K562 (cell line): ENCODE data around the gene CCDC7. TPM values are rescaled to one million over a fixed set of nuclear protein-coding genes. Genes with fewer than 3 reads are reported as not detected.

Experiments used
- DEAF1 ChIP-seq: fragments of 450-650 bp; formaldehyde crosslinking; IDR thresholded peaks from 2 replicates; pipeline ENCODE4 v1.4.0; 2020; ENCODE audit warnings: mild to moderate bottlenecking, moderate library complexity
- E2F5 ChIP-seq: sonication (generic); formaldehyde crosslinking; IDR thresholded peaks from 2 replicates; pipeline ENCODE4 v1.8.0; 2022; ENCODE audit warnings: mild to moderate bottlenecking, missing genetic modification reagents
- ETV1 ChIP-seq: fragments of 450-650 bp; conservative IDR thresholded peaks from 2 replicates; pipeline ENCODE4 v1.6.1; 2016; ENCODE audit warnings: missing genetic modification characterization, control low read depth, low read depth, missing compliant biosample characterization
- EZH2 ChIP-seq: IDR thresholded peaks from 2 replicates; pipeline ENCODE4 v1.6.1; 2012; ENCODE audit warnings: low read depth, mild to moderate bottlenecking, inconsistent platforms, low read length, borderline replicate concordance
- HDAC2 ChIP-seq: fragments of 450-650 bp; IDR thresholded peaks from 2 replicates; pipeline ENCODE4 v1.6.1; 2016; ENCODE audit warnings: mild to moderate bottlenecking
- KLF1 ChIP-seq: fragments of 450-650 bp; IDR thresholded peaks from 2 replicates; pipeline ENCODE4 v1.6.1; 2016; ENCODE audit warnings: missing genetic modification characterization, missing compliant biosample characterization
- NFE2 ChIP-seq: IDR thresholded peaks from 2 replicates; pipeline ENCODE4 v1.6.1; 2014; ENCODE audit warnings: antibody characterized with exemption, low read depth
- POLR2A ChIP-seq: fragments of 450-650 bp; conservative IDR thresholded peaks from 2 replicates; pipeline ENCODE4 v1.6.1; 2016
- REST ChIP-seq, 2 experiments: fragments of 450-650 bp; formaldehyde crosslinking in 1 of 2; IDR thresholded peaks; 2 replicates each; pipeline versions ENCODE4 v1.4.0 to v1.6.1; 2014 to 2020; ENCODE audit warnings: mild to moderate bottlenecking in 2 of 2, borderline replicate concordance in 1 of 2, low read depth in 1 of 2
- RHOXF2B ChIP-seq: fragments of 250-450 bp; sonication (Bioruptor Pico); conservative IDR thresholded peaks from 2 replicates; pipeline ENCODE4 v1.5.1; 2021
- SFPQ ChIP-seq: fragments of 200-400 bp; formaldehyde crosslinking; IDR thresholded peaks from 2 replicates; pipeline ENCODE4 v1.6.1; 2017; ENCODE audit warnings: mild to moderate bottlenecking, low read depth, low read length, moderate library complexity
- SP1 ChIP-seq: sonication (generic); formaldehyde crosslinking; IDR thresholded peaks from 2 replicates; pipeline ENCODE4 v1.8.1; 2022; ENCODE audit warnings: mild to moderate bottlenecking, missing genetic modification reagents
- SREBF2 ChIP-seq: sonication (generic); formaldehyde crosslinking; IDR thresholded peaks from 2 replicates; pipeline ENCODE4 v1.4.0; 2020; ENCODE audit warnings: mild to moderate bottlenecking, missing genetic modification reagents
- TAL1 ChIP-seq: fragments of 450-650 bp; IDR thresholded peaks from 2 replicates; pipeline ENCODE4 v1.6.1; 2016; ENCODE audit warnings: mild to moderate bottlenecking
- ZNF311 ChIP-seq: fragments of 250-450 bp; sonication (Bioruptor Pico); IDR thresholded peaks from 2 replicates; pipeline ENCODE4 v1.4.0; 2020; ENCODE audit warnings: mild to moderate bottlenecking, moderate library complexity
- polyA plus RNA-seq, 8 experiments: library from polyadenylated mRNA; depleted of rRNA in 4 of 8; stranded (reverse) in 5 of 8; unstranded in 3 of 8; fragments of >200 nt; fragmentation: Nextera tagmentation in 2 of 8; fragmentation: Illumina TruSeq in 1 of 8; extraction: Ambion mirVana in 2 of 8; extraction: Trizol in 1 of 8; gene quantifications; 2 replicates each; pipeline versions ENCODE4 v1.2.1 to v1.2.3, GENCODE V29; 2011 to 2014; ENCODE audit warnings: inconsistent platforms in 1 of 8, missing spikeins in 1 of 8
- total RNA-seq, 7 experiments: library from RNA; depleted of rRNA in 6 of 7; stranded (reverse); fragments of >200 nt in 6 of 7; fragmentation: Illumina TruSeq in 2 of 7; extraction: Trizol in 2 of 7; gene quantifications; 2 replicates each; pipeline versions ENCODE4 v1.2.1 to v1.2.3, GENCODE V29; 2011 to 2021; ENCODE audit warnings: low replicate concordance in 1 of 7

CCDC7 gene
- total and polyA plus RNA-seq, 9 of the 15 experiments (the other 6 are each of a cell fraction or from before 2014, with no cell fraction given), result 1.5 to 6.6 (median 2.7) TPM

- TF ChIP-seq REST (IDR thresholded peaks at IDR 0.05; ENCODE audit: borderline replicate concordance) (peak; percentile 65), REST (CRISPR knock-in tag; IDR thresholded peaks at IDR 0.05; ENCODE audit: low read depth) (no peak), HDAC2 (0 out of 2 replicates have a peak, but pooled peaks have one; percentile 16), ETV1 (tag) (0 out of 2 replicates have a peak, but pooled peaks have one; percentile 7), RHOXF2B (CRISPR knock-in tag) (no peak), TAL1 (no peak), KLF1 (peak; percentile 97), EZH2 (no peak), NFE2 (peak; percentile 20; the same call in 1 of the 2 replicates), POLR2A (peak; percentile 90), SREBF2 (CRISPR knock-in tag) (no peak), ZNF311 (CRISPR knock-in tag) (no peak), SP1 (peak; percentile 53; the same call in 1 of the 2 replicates), SFPQ (no peak), DEAF1 (CRISPR knock-in tag) (peak; percentile 17; the same call in 1 of the 2 replicates), E2F5 (no peak)
Observed at GRCh38 chr10:32445740-32446535, at the start of gene CCDC7 (continued).
